Measurements from ENCODE around the gene CACNG7.
"Not testable (repeated sequence)": the region's sequence is repeated elsewhere in the genome, so short reads cannot be mapped to it uniquely, and the experiment has no call there.

The CACNG7 gene

GRCh38 chr19:53945441-53945840 lies 36.4 kb downstream of the CACNG7 start:
- TF ChIP-seq ARNTL (CRISPR knock-in tag; IDR thresholded peaks at IDR 0.05; ENCODE audit: borderline replicate concordance, low read depth) (no peak), PATZ1 (CRISPR knock-in tag; IDR thresholded peaks at IDR 0.05; ENCODE audit: borderline replicate concordance) (no peak), TCF4 (CRISPR knock-in tag; IDR thresholded peaks at IDR 0.05; ENCODE audit: borderline replicate concordance) (peak; percentile 51), ZFP30 (CRISPR knock-in tag; IDR thresholded peaks at IDR 0.05) (no peak)
- ATAC-seq, result peak; percentile 98

GRCh38 chr19:53945998-53946397 lies 36.9 kb downstream of the CACNG7 start:
- TF ChIP-seq ESRRG (CRISPR knock-in tag; IDR thresholded peaks at IDR 0.05), result no peak
- TF ChIP-seq OSR1 (CRISPR knock-in tag; IDR thresholded peaks at IDR 0.05), result no peak
- TF ChIP-seq ZFP3 (CRISPR knock-in tag; IDR thresholded peaks at IDR 0.05), result no peak
- TF ChIP-seq ZNF70 (CRISPR knock-in tag; IDR thresholded peaks at IDR 0.05), result no peak
- TF ChIP-seq RARB (CRISPR knock-in tag; IDR thresholded peaks at IDR 0.05), result no peak
- no peak for TF ChIP-seq PPARA (CRISPR knock-in tag; IDR thresholded peaks at IDR 0.05; ENCODE audit: borderline replicate concordance)
- TF ChIP-seq ZNF565 (CRISPR knock-in tag; conservative IDR thresholded peaks at IDR 0.05; ENCODE audit: low read depth), result no peak
- TF ChIP-seq, protein P1, sequence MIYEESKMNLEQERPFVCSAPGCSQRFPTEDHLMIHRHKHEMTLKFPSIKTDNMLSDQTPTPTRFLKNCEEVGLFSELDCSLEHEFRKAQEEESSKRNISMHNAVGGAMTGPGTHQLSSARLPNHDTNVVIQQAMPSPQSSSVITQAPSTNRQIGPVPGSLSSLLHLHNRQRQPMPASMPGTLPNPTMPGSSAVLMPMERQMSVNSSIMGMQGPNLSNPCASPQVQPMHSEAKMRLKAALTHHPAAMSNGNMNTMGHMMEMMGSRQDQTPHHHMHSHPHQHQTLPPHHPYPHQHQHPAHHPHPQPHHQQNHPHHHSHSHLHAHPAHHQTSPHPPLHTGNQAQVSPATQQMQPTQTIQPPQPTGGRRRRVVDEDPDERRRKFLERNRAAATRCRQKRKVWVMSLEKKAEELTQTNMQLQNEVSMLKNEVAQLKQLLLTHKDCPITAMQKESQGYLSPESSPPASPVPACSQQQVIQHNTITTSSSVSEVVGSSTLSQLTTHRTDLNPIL (CRISPR knock-in tag; IDR thresholded peaks at IDR 0.05; ENCODE audit: low read depth), result no peak
- TF ChIP-seq ARNTL (CRISPR knock-in tag; IDR thresholded peaks at IDR 0.05; ENCODE audit: borderline replicate concordance, low read depth), result no peak
- TF ChIP-seq ISL1 (CRISPR knock-in tag; IDR thresholded peaks at IDR 0.05), result no peak
- no peak for TF ChIP-seq ZC3H10 (CRISPR knock-in tag; IDR thresholded peaks at IDR 0.05)
- TF ChIP-seq PATZ1 (CRISPR knock-in tag; IDR thresholded peaks at IDR 0.05; ENCODE audit: borderline replicate concordance), result no peak
- ATAC-seq, result no peak

- no peak for TF ChIP-seq BACH2 (CRISPR knock-in tag; IDR thresholded peaks at IDR 0.05; ENCODE audit: borderline replicate concordance)
- no peak for TF ChIP-seq SNAI2 (CRISPR knock-in tag; IDR thresholded peaks at IDR 0.05)
- TF ChIP-seq ZC3H10 (CRISPR knock-in tag; IDR thresholded peaks at IDR 0.05), result no peak
- TF ChIP-seq, protein P1 (CRISPR knock-in tag; IDR thresholded peaks at IDR 0.05; ENCODE audit: low read depth), result no peak
- no peak for TF ChIP-seq CSRNP3 (CRISPR knock-in tag; IDR thresholded peaks at IDR 0.05)
- TF ChIP-seq TSHZ2 (CRISPR knock-in tag; IDR thresholded peaks at IDR 0.05), result no peak
- TF ChIP-seq OSR1 (CRISPR knock-in tag; IDR thresholded peaks at IDR 0.05), result no peak
- TF ChIP-seq POU6F1 (CRISPR knock-in tag; IDR thresholded peaks at IDR 0.05; ENCODE audit: borderline replicate concordance, low read depth), result no peak
- TF ChIP-seq ZFP3 (CRISPR knock-in tag; IDR thresholded peaks at IDR 0.05), result no peak
- TF ChIP-seq PATZ1 (CRISPR knock-in tag; IDR thresholded peaks at IDR 0.05; ENCODE audit: borderline replicate concordance), result no peak
- no peak for TF ChIP-seq ARNTL (CRISPR knock-in tag; IDR thresholded peaks at IDR 0.05; ENCODE audit: borderline replicate concordance, low read depth)
- peak; percentile 47; the same call in 2 of the 3 replicates for ATAC-seq
Measured at GRCh38 chr19:53947624-53948023, 38.5 kb downstream of the CACNG7 start.

- ATAC-seq, result not testable (repeated sequence)
Measured at GRCh38 chr19:53948611-53949010, 39.5 kb downstream of the CACNG7 start.
